ENCODE measurements around the gene GPX3.

- TF ChIP-seq KDM4B (IDR thresholded peaks at IDR 0.05; ENCODE audit: borderline replicate concordance in 2 of 2, low read depth in 1 of 2) (no peak), MAZ (CRISPR knock-in tag; conservative IDR thresholded peaks at IDR 0.05 in 1 of 2, IDR thresholded peaks at IDR 0.05 in 1 of 2) (no peak), MGA (IDR thresholded peaks at IDR 0.05) (no peak), PRDM10 (IDR thresholded peaks at IDR 0.05; ENCODE audit: partially characterized antibody) (no peak), MAFK (IDR thresholded peaks at IDR 0.05; ENCODE audit: low read length) (no peak), SAP30 (IDR thresholded peaks at IDR 0.05; ENCODE audit: borderline replicate concordance, insufficient read depth, low read depth, low read length, poor library complexity, severe bottlenecking) (no peak), ZNF184 (CRISPR knock-in tag; IDR thresholded peaks at IDR 0.05) (no peak), ZZZ3 (IDR thresholded peaks at IDR 0.05) (no peak)
- TF ChIP-seq, protein P1, sequence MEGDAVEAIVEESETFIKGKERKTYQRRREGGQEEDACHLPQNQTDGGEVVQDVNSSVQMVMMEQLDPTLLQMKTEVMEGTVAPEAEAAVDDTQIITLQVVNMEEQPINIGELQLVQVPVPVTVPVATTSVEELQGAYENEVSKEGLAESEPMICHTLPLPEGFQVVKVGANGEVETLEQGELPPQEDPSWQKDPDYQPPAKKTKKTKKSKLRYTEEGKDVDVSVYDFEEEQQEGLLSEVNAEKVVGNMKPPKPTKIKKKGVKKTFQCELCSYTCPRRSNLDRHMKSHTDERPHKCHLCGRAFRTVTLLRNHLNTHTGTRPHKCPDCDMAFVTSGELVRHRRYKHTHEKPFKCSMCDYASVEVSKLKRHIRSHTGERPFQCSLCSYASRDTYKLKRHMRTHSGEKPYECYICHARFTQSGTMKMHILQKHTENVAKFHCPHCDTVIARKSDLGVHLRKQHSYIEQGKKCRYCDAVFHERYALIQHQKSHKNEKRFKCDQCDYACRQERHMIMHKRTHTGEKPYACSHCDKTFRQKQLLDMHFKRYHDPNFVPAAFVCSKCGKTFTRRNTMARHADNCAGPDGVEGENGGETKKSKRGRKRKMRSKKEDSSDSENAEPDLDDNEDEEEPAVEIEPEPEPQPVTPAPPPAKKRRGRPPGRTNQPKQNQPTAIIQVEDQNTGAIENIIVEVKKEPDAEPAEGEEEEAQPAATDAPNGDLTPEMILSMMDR (IDR thresholded peaks at IDR 0.05 in 2 of 3, conservative IDR thresholded peaks at IDR 0.05 in 1 of 3; ENCODE audit: insufficient read depth in 2 of 3, low read depth in 1 of 3, low read length in 3 of 3), result no peak
These were observed 27.7 kb upstream of the GPX3 start for GRCh38 chr5:150992705-150993104.

All from K562 (cell line).